Nephron (organoid): ENCODE results near the gene ITPRID1.

Source experiments
- H3K27ac Mint-ChIP-seq, 3 experiments: 2 replicates each; pipeline ENCODE4 v1.8.0; 2020; ENCODE audit warnings: mixed read lengths in 3 of 3, mild to moderate bottlenecking in 2 of 3, moderate library complexity in 1 of 3
- H3K27me3 Mint-ChIP-seq: 2 replicates; pipeline ENCODE4 v1.8.0; 2021; ENCODE audit warnings: low read depth, mild to moderate bottlenecking, moderate library complexity, mixed read lengths
- H3K36me3 Mint-ChIP-seq: 2 replicates; pipeline ENCODE4 v1.8.0; 2020; ENCODE audit warnings: low read depth, mixed read lengths
- H3K4me1 Mint-ChIP-seq: 2 replicates; pipeline ENCODE4 v1.8.0; 2020; ENCODE audit warnings: mixed read lengths
- H3K4me3 Mint-ChIP-seq, 3 experiments: 2 replicates each; pipeline ENCODE4 v1.8.0; 2020; ENCODE audit warnings: mild to moderate bottlenecking in 3 of 3, mixed read lengths in 3 of 3, moderate library complexity in 2 of 3
- H3K9me3 Mint-ChIP-seq: 2 replicates; pipeline ENCODE4 v1.8.0; 2020; ENCODE audit warnings: mixed read lengths
- TF ChIP-seq, protein P1 (sequence below), 3 experiments: fragments of 200-600 bp; sonication (generic); IDR thresholded peaks; one replicate each; pipeline ENCODE4 v1.5.0; 2021; ENCODE audit warnings: antibody characterized with exemption in 3 of 3; ENCODE audit not compliant: unreplicated experiment in 3 of 3

ITPRID1 gene

DNA sequence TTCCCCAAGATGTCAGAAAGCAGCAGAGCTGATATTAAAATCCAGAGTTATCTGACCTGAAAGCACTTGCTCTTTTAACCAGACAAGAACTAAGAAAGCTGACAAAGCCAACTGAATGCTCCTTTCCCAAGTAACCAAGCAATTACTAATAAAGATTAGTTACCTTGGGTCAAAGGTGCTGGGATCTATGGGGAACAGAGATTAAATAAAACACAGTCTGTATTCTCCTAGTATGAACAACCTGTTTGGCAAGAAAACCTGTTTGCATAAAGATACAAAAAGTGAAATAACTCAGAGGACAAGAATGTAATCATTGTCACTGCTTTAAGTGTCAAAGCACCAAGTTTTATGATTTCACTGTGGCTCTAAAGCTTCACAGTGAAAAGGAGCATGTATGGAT is 35.7 kb downstream of the ITPRID1 start:
- Mint-ChIP-seq H3K36me3 (no peaks in the 10 kb centered on the region), H3K27me3 (no peaks in the 10 kb centered on the region), H3K27ac (no peak overlapping the region), H3K4me1 (peaks cover 5% of the 10 kb centered on the region), H3K9me3 (no peaks in the 10 kb centered on the region), H3K4me3 (no peak overlapping the region)
- TF ChIP-seq, protein P1, sequence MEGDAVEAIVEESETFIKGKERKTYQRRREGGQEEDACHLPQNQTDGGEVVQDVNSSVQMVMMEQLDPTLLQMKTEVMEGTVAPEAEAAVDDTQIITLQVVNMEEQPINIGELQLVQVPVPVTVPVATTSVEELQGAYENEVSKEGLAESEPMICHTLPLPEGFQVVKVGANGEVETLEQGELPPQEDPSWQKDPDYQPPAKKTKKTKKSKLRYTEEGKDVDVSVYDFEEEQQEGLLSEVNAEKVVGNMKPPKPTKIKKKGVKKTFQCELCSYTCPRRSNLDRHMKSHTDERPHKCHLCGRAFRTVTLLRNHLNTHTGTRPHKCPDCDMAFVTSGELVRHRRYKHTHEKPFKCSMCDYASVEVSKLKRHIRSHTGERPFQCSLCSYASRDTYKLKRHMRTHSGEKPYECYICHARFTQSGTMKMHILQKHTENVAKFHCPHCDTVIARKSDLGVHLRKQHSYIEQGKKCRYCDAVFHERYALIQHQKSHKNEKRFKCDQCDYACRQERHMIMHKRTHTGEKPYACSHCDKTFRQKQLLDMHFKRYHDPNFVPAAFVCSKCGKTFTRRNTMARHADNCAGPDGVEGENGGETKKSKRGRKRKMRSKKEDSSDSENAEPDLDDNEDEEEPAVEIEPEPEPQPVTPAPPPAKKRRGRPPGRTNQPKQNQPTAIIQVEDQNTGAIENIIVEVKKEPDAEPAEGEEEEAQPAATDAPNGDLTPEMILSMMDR (IDR thresholded peaks at IDR 0.05; ENCODE audit: unreplicated experiment in 3 of 3) = no peak

GRCh38 chr7:31550432-31550831 is 36.5 kb downstream of the ITPRID1 start:
- H3K4me1 Mint-ChIP-seq = peaks cover 5% of the 10 kb centered on the region

GRCh38 chr7:31553661-31554081 is 39.8 kb downstream of the ITPRID1 start:
- H3K27ac Mint-ChIP-seq = no peak overlapping the region
- no peak overlapping the region for H3K4me3 Mint-ChIP-seq
- H3K9me3 Mint-ChIP-seq = no peaks in the 10 kb centered on the region
- H3K4me1 Mint-ChIP-seq = peaks cover 5% of the 10 kb centered on the region
- TF ChIP-seq, protein P1 (IDR thresholded peaks at IDR 0.05; ENCODE audit: unreplicated experiment in 3 of 3) = no peak
- no peaks in the 10 kb centered on the region for H3K36me3 Mint-ChIP-seq
- H3K27me3 Mint-ChIP-seq = no peaks in the 10 kb centered on the region

More at GRCh38 chr7:31550432-31550831, 36.5 kb downstream of the ITPRID1 start:
- H3K27me3 Mint-ChIP-seq = no peaks in the 10 kb centered on the region
- H3K27ac Mint-ChIP-seq = no peak overlapping the region
- TF ChIP-seq, protein P1 (IDR thresholded peaks at IDR 0.05; ENCODE audit: unreplicated experiment in 3 of 3) = no peak
- H3K36me3 Mint-ChIP-seq = no peaks in the 10 kb centered on the region
- H3K9me3 Mint-ChIP-seq = no peaks in the 10 kb centered on the region
- no peak overlapping the region for H3K4me3 Mint-ChIP-seq

DNA sequence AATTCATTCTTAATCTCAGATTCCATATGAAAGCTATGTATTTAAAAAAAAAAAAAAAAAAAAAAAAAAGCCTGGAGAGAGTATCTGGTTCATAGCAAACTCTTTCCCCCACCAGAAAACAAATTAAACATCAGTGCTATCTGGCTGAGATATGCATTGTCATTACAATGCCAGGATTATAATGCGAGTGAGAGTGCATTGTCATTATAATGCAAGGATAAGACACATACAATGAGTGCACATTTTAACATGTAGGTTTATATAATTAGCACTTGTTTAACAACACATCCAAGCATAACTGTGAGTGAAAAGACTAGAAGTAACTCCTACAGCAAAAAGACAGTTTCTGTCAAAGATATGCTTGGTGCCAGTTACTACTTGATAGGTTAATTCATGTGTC is 48.1 kb downstream of the ITPRID1 start:
- Mint-ChIP-seq H3K27me3 (peaks cover 4% of the 10 kb centered on the region), H3K4me1 (no peaks in the 10 kb centered on the region), H3K36me3 (no peaks in the 10 kb centered on the region), H3K9me3 (no peaks in the 10 kb centered on the region), H3K27ac (no peak overlapping the region), H3K4me3 (no peak overlapping the region)
- TF ChIP-seq, protein P1 (IDR thresholded peaks at IDR 0.05; ENCODE audit: unreplicated experiment in 3 of 3) = no peak

- Mint-ChIP-seq H3K4me3 (no peak overlapping the region), H3K36me3 (no peaks in the 10 kb centered on the region), H3K27ac (no peak overlapping the region), H3K4me1 (no peaks in the 10 kb centered on the region), H3K27me3 (peaks cover 4% of the 10 kb centered on the region), H3K9me3 (no peaks in the 10 kb centered on the region)
- TF ChIP-seq, protein P1 (IDR thresholded peaks at IDR 0.05; ENCODE audit: unreplicated experiment in 3 of 3) = no peak
These were observed 49.6 kb downstream of the ITPRID1 start for GRCh38 chr7:31563522-31563921.

DNA sequence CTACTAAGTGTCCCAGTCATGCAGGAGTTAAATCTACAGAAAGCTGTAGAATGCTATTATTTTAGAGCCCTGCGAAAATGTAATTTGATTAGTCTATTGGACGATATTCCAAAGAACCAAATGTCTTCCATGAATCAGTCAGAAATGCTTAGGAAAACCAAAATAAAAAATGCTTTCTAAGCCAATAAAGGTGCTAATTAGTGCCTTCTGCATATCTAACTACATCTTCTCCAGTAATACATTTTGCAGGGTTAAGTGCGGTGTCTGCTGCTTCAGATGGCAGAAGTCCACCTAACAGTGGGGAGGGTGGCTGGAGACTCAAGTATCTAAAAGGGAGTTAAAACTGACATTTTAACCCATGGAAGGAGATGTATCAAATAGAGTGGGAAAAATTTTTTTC is 50.1 kb downstream of the ITPRID1 start:
- peaks cover 4% of the 10 kb centered on the region for H3K27me3 Mint-ChIP-seq
- H3K9me3 Mint-ChIP-seq = no peaks in the 10 kb centered on the region
- no peak overlapping the region for H3K27ac Mint-ChIP-seq
- no peak overlapping the region for H3K4me3 Mint-ChIP-seq
- H3K36me3 Mint-ChIP-seq = no peaks in the 10 kb centered on the region
- TF ChIP-seq, protein P1 (IDR thresholded peaks at IDR 0.05; ENCODE audit: unreplicated experiment in 3 of 3) = no peak
- no peaks in the 10 kb centered on the region for H3K4me1 Mint-ChIP-seq
